ENCODE measurements around the gene CEP55. TPM values are rescaled to one million over a fixed set of nuclear protein-coding genes. Genes with fewer than 3 reads are reported as not detected.

Gene CEP55
- total RNA-seq, 1 experiment from 2014 or later = 71.8 TPM

DNA sequence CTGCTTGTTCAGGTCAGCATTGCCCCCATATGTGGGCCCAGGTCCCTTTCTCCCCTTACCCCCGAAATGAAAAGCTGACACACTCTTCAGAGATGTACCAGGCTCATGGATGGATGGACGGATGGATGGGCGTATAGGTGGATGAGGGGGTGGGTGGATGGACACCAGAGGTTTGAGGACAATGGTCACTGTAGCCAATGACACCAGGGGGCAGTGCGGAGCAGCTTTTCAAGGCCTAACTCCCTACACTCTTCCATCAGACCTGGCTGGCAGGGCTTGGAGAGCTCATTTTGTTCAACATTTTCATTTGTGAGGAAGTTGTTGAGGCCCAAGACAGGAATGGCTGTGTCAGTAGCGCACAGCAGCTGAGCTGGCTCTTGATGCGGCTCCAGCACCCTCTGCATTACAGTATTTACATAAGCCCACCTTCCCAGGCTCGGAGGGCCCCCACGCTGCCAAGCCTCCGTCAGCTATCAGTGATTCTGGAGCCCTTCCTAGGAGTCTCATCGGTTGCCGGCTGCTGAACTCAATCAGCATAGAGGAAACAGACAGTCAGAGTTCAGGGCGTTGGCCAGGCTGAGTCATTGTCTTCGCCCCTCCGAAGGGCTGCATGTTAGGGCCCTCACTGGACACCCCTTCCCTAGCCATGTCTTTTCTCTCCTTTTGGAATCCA lies 58.5 kb downstream of the CEP55 start:
- DNase-seq (ENCODE audit: extremely low read depth, low read depth) = peak; percentile 66

- no peak for DNase-seq (ENCODE audit: extremely low read depth, low read depth)
These were observed 63.1 kb downstream of the CEP55 start for GRCh38 chr10:93559490-93559889.

- DNase-seq (ENCODE audit: extremely low read depth, low read depth) = no peak
These were observed 64.1 kb downstream of the CEP55 start for GRCh38 chr10:93560541-93560940.

DNA sequence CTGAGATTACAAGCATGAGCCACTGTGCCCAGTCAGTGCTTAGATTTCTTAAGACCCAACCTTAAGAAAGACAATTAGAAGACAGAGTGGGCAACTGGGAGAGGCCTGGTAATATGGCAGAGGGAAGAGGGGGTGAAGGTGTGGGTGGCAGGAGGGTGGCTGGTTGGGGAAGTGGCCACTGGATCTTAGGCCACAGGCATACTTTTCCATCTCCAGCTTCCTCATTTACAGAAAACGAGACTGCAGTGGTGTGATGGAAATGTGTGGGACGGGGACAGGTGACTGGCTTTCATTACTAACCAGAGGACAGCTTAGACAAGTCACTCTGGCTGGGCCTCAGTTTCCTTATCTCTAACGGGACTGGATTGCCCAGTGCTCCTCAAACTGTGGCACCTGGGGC lies 69.0 kb downstream of the CEP55 start:
- DNase-seq (ENCODE audit: extremely low read depth, low read depth) = no peak

DNA sequence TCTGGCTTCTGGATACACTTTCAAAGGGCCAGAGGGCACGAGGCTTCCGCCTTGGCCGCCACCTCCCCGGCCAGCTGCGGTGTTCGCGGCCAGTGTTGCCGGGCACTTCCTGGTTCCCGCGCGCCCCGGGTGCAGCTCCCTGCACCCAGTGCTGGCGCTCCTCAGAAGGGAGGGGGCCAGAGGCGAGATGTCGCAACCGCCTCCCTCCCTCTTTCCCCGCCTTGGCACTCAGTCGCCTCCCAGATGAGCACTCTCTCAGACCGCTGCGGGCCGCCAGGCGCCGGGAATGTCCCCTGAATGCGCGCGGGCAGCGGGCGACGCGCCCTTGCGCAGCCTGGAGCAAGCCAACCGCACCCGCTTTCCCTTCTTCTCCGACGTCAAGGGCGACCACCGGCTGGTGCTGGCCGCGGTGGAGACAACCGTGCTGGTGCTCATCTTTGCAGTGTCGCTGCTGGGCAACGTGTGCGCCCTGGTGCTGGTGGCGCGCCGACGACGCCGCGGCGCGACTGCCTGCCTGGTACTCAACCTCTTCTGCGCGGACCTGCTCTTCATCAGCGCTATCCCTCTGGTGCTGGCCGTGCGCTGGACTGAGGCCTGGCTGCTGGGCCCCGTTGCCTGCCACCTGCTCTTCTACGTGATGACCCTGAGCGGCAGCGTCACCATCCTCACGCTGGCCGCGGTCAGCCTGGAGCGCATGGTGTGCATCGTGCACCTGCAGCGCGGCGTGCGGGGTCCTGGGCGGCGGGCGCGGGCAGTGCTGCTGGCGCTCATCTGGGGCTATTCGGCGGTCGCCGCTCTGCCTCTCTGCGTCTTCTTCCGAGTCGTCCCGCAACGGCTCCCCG lies 70.2 kb downstream of the CEP55 start, which contains the start of gene FFAR4:
Gene FFAR4, plus strand, starts transcription at position 231 of the 842 bp plus-strand sequence. Its CDS starts 56 bp downstream, at position 287.
- DNase-seq (ENCODE audit: extremely low read depth, low read depth) = peak; percentile 15

DNA sequence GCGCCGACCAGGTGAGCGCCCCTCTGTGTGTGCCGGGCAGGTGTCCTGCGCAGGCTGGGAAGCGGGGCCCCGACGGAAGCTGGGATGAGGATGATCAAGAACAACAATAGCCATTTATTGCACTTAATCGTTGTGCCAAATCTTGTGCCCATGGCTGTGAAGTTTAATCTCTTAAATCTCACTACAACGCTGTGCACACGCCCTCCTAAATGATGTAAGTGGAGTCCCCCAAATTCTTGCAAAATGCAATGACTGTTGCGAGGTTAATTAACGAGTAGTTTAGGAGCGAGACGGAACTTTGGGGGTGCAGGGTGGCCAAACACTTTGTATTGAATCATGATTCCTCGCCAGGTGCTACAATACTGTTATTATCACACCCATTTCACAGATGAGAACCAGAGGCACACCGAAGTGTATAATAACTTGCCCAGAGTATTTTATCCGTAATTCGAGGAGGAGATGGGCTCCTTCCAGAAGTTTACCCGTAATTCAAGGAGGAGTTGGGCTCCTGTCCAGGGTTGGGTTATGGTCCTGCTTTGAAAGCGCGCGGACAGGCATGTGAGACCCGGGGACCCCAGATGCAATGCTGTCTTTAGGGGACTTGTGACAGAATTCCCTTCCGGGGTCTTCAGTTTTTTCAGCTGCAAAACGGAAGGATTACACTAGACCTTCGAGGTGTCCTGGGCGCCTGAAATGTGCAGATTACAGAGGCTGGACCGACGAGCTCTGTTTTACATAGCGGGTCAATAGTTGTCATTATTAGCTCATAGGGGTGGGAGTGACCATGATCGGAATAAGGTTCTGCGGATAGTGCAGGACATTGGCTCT lies 71.1 kb downstream of the CEP55 start:
- no peak for DNase-seq (ENCODE audit: extremely low read depth, low read depth)

- no peak for DNase-seq (ENCODE audit: extremely low read depth, low read depth)
These were observed 71.6 kb downstream of the CEP55 start for GRCh38 chr10:93568105-93568390.

DNA sequence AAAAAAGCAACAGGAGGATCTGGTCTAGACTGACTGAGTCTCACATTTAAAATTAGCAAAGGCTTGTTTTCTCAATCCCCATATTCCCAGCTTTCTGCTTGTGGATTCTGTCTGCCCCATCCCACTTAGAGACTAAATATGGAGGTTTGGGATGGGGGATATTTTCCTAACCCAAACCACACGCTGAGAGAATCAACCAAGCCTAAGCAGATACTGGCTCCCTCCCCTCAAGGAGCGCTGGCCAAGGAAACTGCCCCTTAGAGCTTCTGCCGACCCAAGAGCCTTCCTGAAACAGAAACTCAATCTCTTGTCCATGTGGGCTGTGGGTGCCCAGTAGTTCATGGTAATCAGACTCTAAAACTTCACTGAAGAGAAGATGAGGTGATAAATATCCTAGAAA lies 74.0 kb downstream of the CEP55 start:
- no peak for DNase-seq (ENCODE audit: extremely low read depth, low read depth)

DNA sequence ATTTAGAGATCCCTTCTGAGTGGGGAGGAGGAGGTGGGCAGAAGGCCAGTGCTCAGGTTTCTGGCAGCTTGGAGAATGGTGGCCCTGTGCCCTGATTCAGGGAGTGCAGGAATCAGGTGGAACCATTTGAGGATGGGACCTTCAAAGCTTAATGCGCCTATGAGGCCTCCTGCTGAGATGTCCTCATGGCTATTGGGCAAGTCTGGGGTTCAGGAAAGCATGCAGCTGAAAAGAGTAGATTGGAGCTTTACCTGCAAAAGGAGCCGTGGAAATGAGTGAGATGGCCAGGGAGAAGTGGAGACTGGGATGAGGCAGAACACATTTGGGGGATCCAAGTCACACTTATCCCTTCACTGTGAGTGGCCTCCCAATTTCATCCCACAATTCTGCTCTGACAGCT lies 76.2 kb downstream of the CEP55 start:
- DNase-seq (ENCODE audit: extremely low read depth, low read depth) = no peak

GRCh38 chr10:93573051-93573909 lies 76.9 kb downstream of the CEP55 start:
- no peak for DNase-seq (ENCODE audit: extremely low read depth, low read depth)

GRCh38 chr10:93573924-93574323 lies 77.5 kb downstream of the CEP55 start:
- DNase-seq (ENCODE audit: extremely low read depth, low read depth) = no peak

GRCh38 chr10:93576888-93577287 lies 80.5 kb downstream of the CEP55 start:
- DNase-seq (ENCODE audit: extremely low read depth, low read depth) = no peak

DNA sequence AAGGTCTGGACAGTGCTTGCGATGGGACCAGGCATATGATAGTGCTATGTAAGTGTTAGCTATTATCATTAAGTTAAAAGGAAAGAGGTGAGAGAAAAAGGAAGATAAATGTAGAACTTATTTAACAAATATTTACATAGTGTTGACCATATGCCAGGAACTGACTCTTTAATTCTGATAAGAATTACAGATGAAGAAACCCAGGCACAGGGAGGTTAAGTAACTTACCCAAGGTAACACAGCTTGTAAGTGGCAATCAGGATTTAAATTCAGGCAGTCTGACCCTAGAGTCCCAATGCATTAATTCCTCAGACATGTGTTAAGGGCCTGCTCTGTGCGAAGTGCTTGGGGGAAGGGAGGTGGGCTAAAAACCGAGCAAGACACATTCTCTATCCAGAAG lies 81.2 kb downstream of the CEP55 start:
- DNase-seq (ENCODE audit: extremely low read depth, low read depth) = no peak

Small RNAs within 50 kb of the gene (small RNA-seq; reads per million reads assigned to genes)
- gene RNA5SP323 = 0 reads per million in 2 experiments

Other genes with a start within 250 kb of the CEP55 start
- gene MYOF, start 14.3 kb upstream of the CEP55 start, total RNA-seq (2014; rRNA removed; shearing (Covaris generic)) = 369 and 488 TPM in 2 replicates
- not detected in 2 replicates for gene FFAR4, start 70.1 kb downstream of the CEP55 start, total RNA-seq (2014; rRNA removed; shearing (Covaris generic))
- gene RBP4, start 104.6 kb downstream of the CEP55 start, total RNA-seq (2014; rRNA removed; shearing (Covaris generic)) = not detected in 2 replicates
- not detected in 2 replicates for gene PDE6C, start 115.9 kb downstream of the CEP55 start, total RNA-seq (2014; rRNA removed; shearing (Covaris generic))
- gene FRA10AC1, start 206.0 kb downstream of the CEP55 start, total RNA-seq (2014; rRNA removed; shearing (Covaris generic)) = 14.1 and 19.9 TPM in 2 replicates

Measured in NCI-H460 (cell line).